GM23338 (cell line): Measurements from ENCODE around the gene CFAP74. TPM values are rescaled to one million over a fixed set of nuclear protein-coding genes. Genes with fewer than 3 reads are reported as not detected.

Experiments
- ATAC-seq: fragments of 200-7000 bp; cut with Tn5 transposase; 3 replicates; pipeline ENCODE4 v1.9.1; 2020
- DNase-seq: peaks from one replicate; pipeline ENCODE4 v3.0.0-alpha.2; 2015; ENCODE audit warnings: low spot score
- H2AFZ ChIP-seq: fragments of 200-600 bp; sonication (generic); 2 replicates; pipeline ENCODE4 v1.8.0; 2016; ENCODE audit warnings: antibody characterized with exemption, mild to moderate bottlenecking, moderate library complexity
- H3F3A ChIP-seq: fragments of 200-600 bp; sonication (generic); replicated peaks from 2 replicates; pipeline ENCODE4 v1.8.0; 2017; ENCODE audit warnings: antibody characterized with exemption, mixed run types, low read depth
- H3K27ac ChIP-seq: fragments of 200-600 bp; sonication (generic); 2 replicates; pipeline ENCODE4 v1.6.1; 2016; ENCODE audit warnings: low read depth
- H3K27me3 ChIP-seq: fragments of 200-600 bp; sonication (generic); 2 replicates; pipeline ENCODE4 v1.8.0; 2016; ENCODE audit warnings: mild to moderate bottlenecking, mixed run types, moderate library complexity; ENCODE audit not compliant: insufficient read depth
- H3K36me3 ChIP-seq: fragments of 200-600 bp; sonication (generic); 2 replicates; pipeline ENCODE4 v1.8.0; 2016; ENCODE audit warnings: mild to moderate bottlenecking; ENCODE audit not compliant: insufficient read depth
- H3K4me1 ChIP-seq: fragments of 200-600 bp; sonication (generic); 2 replicates; pipeline ENCODE4 v1.8.0; 2016; ENCODE audit warnings: mild to moderate bottlenecking, moderate library complexity; ENCODE audit not compliant: insufficient read depth
- H3K4me2 ChIP-seq: fragments of 200-600 bp; sonication (generic); 2 replicates; pipeline ENCODE4 v1.7.1; 2017; ENCODE audit warnings: mixed run types
- H3K4me3 ChIP-seq: fragments of 200-600 bp; sonication (generic); 2 replicates; pipeline ENCODE4 v1.6.1; 2016; ENCODE audit warnings: mixed run types
- H3K79me2 ChIP-seq: fragments of 200-600 bp; sonication (generic); replicated peaks from 2 replicates; pipeline ENCODE4 v1.8.0; 2017; ENCODE audit warnings: mild to moderate bottlenecking; ENCODE audit not compliant: insufficient read depth
- H3K9me2 ChIP-seq: fragments of 200-600 bp; sonication (generic); 2 replicates; pipeline ENCODE4 v1.8.0; 2017; ENCODE audit not compliant: insufficient read depth
- H4K20me1 ChIP-seq: fragments of 200-600 bp; sonication (generic); replicated peaks from 2 replicates; pipeline ENCODE4 v1.8.0; 2017; ENCODE audit warnings: mild to moderate bottlenecking; ENCODE audit not compliant: insufficient read depth
- H3K27ac Mint-ChIP-seq: 2 replicates; pipeline ENCODE4 v1.8.0; 2020; ENCODE audit warnings: inconsistent platforms, mild to moderate bottlenecking, moderate library complexity, mixed read lengths
- H3K27me3 Mint-ChIP-seq: 3 replicates; pipeline ENCODE4 v1.8.0; 2022; ENCODE audit warnings: low read depth, mild to moderate bottlenecking, moderate library complexity, mixed read lengths, inconsistent platforms; ENCODE audit not compliant: insufficient read depth, poor library complexity
- H3K36me3 Mint-ChIP-seq: 3 replicates; pipeline ENCODE4 v1.8.0; 2021; ENCODE audit warnings: low read depth, mild to moderate bottlenecking, inconsistent platforms, moderate library complexity, mixed read lengths
- H3K4me1 Mint-ChIP-seq: 3 replicates; pipeline ENCODE4 v1.8.0; 2020; ENCODE audit warnings: mild to moderate bottlenecking, inconsistent platforms, mixed read lengths
- H3K4me3 Mint-ChIP-seq: 3 replicates; pipeline ENCODE4 v1.8.0; 2021; ENCODE audit warnings: moderate library complexity, mild to moderate bottlenecking, inconsistent platforms, mixed read lengths
- H3K9me3 Mint-ChIP-seq: 3 replicates; pipeline ENCODE4 v1.8.0; 2020; ENCODE audit warnings: moderate library complexity, mild to moderate bottlenecking, inconsistent platforms, mixed read lengths
- CREB1 ChIP-seq: fragments of 250-450 bp; sonication (Bioruptor Pico); IDR thresholded peaks from 2 replicates; pipeline ENCODE4 v1.5.0; 2020; ENCODE audit warnings: low read depth, mild to moderate bottlenecking, moderate library complexity
- EZH2phosphoT487 ChIP-seq: fragments of 200-600 bp; sonication (generic); IDR thresholded peaks from one replicate; pipeline ENCODE4 v1.8.1; 2018; ENCODE audit warnings: antibody characterized with exemption; ENCODE audit not compliant: unreplicated experiment
- ZNF114 ChIP-seq: fragments of 250-450 bp; sonication (Bioruptor Pico); IDR thresholded peaks from 2 replicates; pipeline ENCODE4 v1.5.0; 2020; ENCODE audit warnings: mild to moderate bottlenecking, moderate library complexity
- ZNF331 ChIP-seq: fragments of 250-450 bp; sonication (Bioruptor Pico); IDR thresholded peaks from 2 replicates; pipeline ENCODE4 v1.5.0; 2020; ENCODE audit warnings: low read depth, mild to moderate bottlenecking, moderate library complexity
- polyA plus RNA-seq: library from polyadenylated mRNA; unstranded; fragments of >200 nt; fragmentation: Nextera tagmentation; extraction: Ambion mirVana; gene quantifications from 2 replicates; pipeline ENCODE4 v1.2.1, GENCODE V29; 2016
- total RNA-seq: library from RNA; depleted of rRNA; stranded (reverse); fragments of >200 nt; shearing (Covaris generic); gene quantifications from 2 replicates; pipeline ENCODE4 v1.2.3, GENCODE V29; 2014
- TF ChIP-seq, protein P1 (sequence below): fragments of 250-450 bp; sonication (Bioruptor Pico); IDR thresholded peaks from 2 replicates; pipeline ENCODE4 v1.5.0; 2020; ENCODE audit warnings: mild to moderate bottlenecking, moderate library complexity
- TF ChIP-seq, protein P2 (sequence below): IDR thresholded peaks from one replicate; pipeline ENCODE4 v1.6.1; 2018; ENCODE audit warnings: antibody characterized with exemption; ENCODE audit not compliant: unreplicated experiment
- TF ChIP-seq, protein P3 (sequence below): IDR thresholded peaks from 2 replicates; pipeline ENCODE4 v1.6.1; 2016; ENCODE audit warnings: antibody characterized with exemption
- TF ChIP-seq, protein P4 (sequence below), 2 experiments: fragments of 200-600 bp in 1 of 2; sonication (generic) in 1 of 2; conservative IDR thresholded peaks; 2 replicates each; pipeline versions ENCODE4 v1.5.1 to v1.6.1; 2016 to 2017; ENCODE audit warnings: antibody characterized with exemption in 2 of 2, low read depth in 2 of 2, mild to moderate bottlenecking in 2 of 2, moderate library complexity in 1 of 2

Gene CFAP74
- total and polyA plus RNA-seq, 2 experiments from 2014 or later = 0.21 TPM; not detected in 1

DNA sequence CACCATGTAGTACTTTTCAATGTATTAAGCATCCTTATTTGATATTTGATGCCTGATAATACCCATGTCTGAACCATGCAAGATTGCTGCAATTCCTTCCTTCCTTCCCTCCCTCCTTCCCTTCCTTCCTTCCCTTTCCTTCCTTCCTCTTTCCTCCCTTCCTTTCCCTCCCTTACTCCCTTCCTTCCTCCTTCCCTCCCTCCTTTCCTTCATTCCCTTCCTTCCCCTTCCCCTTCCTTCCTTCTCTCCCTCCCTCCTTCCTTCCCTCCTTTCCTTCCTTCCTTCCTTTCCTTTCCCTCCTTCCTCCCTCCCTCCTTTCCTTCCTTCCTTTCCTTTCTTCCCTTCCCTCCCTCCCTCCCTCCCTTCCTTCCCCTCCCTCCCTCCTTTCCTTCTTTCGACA lies 54.8 kb downstream of the CFAP74 start:
- no peak overlapping the region for H3K27ac Mint-ChIP-seq
- H3K27me3 ChIP-seq = no peaks in the 10 kb centered on the region
- TF ChIP-seq EZH2phosphoT487 (no peak), ZNF331 (no peak), CREB1 (CRISPR knock-in tag) (no peak), ZNF114 (no peak)
- TF ChIP-seq, protein P1, sequence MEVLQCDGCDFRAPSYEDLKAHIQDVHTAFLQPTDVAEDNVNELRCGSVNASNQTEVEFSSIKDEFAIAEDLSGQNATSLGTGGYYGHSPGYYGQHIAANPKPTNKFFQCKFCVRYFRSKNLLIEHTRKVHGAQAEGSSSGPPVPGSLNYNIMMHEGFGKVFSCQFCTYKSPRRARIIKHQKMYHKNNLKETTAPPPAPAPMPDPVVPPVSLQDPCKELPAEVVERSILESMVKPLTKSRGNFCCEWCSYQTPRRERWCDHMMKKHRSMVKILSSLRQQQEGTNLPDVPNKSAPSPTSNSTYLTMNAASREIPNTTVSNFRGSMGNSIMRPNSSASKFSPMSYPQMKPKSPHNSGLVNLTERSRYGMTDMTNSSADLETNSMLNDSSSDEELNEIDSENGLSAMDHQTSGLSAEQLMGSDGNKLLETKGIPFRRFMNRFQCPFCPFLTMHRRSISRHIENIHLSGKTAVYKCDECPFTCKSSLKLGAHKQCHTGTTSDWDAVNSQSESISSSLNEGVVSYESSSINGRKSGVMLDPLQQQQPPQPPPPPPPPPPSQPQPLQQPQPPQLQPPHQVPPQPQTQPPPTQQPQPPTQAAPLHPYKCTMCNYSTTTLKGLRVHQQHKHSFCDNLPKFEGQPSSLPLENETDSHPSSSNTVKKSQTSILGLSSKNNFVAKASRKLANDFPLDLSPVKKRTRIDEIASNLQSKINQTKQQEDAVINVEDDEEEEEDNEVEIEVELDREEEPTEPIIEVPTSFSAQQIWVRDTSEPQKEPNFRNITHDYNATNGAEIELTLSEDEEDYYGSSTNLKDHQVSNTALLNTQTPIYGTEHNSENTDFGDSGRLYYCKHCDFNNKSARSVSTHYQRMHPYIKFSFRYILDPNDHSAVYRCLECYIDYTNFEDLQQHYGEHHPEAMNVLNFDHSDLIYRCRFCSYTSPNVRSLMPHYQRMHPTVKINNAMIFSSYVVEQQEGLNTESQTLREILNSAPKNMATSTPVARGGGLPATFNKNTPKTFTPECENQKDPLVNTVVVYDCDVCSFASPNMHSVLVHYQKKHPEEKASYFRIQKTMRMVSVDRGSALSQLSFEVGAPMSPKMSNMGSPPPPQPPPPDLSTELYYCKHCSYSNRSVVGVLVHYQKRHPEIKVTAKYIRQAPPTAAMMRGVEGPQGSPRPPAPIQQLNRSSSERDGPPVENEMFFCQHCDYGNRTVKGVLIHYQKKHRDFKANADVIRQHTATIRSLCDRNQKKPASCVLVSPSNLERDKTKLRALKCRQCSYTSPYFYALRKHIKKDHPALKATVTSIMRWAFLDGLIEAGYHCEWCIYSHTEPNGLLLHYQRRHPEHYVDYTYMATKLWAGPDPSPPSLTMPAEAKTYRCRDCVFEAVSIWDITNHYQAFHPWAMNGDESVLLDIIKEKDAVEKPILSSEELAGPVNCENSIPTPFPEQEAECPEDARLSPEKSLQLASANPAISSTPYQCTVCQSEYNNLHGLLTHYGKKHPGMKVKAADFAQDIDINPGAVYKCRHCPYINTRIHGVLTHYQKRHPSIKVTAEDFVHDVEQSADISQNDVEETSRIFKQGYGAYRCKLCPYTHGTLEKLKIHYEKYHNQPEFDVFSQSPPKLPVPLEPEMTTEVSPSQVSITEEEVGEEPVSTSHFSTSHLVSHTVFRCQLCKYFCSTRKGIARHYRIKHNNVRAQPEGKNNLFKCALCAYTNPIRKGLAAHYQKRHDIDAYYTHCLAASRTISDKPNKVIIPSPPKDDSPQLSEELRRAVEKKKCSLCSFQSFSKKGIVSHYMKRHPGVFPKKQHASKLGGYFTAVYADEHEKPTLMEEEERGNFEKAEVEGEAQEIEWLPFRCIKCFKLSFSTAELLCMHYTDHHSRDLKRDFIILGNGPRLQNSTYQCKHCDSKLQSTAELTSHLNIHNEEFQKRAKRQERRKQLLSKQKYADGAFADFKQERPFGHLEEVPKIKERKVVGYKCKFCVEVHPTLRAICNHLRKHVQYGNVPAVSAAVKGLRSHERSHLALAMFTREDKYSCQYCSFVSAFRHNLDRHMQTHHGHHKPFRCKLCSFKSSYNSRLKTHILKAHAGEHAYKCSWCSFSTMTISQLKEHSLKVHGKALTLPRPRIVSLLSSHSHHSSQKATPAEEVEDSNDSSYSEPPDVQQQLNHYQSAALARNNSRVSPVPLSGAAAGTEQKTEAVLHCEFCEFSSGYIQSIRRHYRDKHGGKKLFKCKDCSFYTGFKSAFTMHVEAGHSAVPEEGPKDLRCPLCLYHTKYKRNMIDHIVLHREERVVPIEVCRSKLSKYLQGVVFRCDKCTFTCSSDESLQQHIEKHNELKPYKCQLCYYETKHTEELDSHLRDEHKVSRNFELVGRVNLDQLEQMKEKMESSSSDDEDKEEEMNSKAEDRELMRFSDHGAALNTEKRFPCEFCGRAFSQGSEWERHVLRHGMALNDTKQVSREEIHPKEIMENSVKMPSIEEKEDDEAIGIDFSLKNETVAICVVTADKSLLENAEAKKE (CRISPR knock-in tag) = no peak
- TF ChIP-seq, protein P2, sequence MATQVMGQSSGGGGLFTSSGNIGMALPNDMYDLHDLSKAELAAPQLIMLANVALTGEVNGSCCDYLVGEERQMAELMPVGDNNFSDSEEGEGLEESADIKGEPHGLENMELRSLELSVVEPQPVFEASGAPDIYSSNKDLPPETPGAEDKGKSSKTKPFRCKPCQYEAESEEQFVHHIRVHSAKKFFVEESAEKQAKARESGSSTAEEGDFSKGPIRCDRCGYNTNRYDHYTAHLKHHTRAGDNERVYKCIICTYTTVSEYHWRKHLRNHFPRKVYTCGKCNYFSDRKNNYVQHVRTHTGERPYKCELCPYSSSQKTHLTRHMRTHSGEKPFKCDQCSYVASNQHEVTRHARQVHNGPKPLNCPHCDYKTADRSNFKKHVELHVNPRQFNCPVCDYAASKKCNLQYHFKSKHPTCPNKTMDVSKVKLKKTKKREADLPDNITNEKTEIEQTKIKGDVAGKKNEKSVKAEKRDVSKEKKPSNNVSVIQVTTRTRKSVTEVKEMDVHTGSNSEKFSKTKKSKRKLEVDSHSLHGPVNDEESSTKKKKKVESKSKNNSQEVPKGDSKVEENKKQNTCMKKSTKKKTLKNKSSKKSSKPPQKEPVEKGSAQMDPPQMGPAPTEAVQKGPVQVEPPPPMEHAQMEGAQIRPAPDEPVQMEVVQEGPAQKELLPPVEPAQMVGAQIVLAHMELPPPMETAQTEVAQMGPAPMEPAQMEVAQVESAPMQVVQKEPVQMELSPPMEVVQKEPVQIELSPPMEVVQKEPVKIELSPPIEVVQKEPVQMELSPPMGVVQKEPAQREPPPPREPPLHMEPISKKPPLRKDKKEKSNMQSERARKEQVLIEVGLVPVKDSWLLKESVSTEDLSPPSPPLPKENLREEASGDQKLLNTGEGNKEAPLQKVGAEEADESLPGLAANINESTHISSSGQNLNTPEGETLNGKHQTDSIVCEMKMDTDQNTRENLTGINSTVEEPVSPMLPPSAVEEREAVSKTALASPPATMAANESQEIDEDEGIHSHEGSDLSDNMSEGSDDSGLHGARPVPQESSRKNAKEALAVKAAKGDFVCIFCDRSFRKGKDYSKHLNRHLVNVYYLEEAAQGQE = no peak
- TF ChIP-seq, protein P3, sequence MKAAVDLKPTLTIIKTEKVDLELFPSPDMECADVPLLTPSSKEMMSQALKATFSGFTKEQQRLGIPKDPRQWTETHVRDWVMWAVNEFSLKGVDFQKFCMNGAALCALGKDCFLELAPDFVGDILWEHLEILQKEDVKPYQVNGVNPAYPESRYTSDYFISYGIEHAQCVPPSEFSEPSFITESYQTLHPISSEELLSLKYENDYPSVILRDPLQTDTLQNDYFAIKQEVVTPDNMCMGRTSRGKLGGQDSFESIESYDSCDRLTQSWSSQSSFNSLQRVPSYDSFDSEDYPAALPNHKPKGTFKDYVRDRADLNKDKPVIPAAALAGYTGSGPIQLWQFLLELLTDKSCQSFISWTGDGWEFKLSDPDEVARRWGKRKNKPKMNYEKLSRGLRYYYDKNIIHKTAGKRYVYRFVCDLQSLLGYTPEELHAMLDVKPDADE = no peak
- TF ChIP-seq, protein P4, sequence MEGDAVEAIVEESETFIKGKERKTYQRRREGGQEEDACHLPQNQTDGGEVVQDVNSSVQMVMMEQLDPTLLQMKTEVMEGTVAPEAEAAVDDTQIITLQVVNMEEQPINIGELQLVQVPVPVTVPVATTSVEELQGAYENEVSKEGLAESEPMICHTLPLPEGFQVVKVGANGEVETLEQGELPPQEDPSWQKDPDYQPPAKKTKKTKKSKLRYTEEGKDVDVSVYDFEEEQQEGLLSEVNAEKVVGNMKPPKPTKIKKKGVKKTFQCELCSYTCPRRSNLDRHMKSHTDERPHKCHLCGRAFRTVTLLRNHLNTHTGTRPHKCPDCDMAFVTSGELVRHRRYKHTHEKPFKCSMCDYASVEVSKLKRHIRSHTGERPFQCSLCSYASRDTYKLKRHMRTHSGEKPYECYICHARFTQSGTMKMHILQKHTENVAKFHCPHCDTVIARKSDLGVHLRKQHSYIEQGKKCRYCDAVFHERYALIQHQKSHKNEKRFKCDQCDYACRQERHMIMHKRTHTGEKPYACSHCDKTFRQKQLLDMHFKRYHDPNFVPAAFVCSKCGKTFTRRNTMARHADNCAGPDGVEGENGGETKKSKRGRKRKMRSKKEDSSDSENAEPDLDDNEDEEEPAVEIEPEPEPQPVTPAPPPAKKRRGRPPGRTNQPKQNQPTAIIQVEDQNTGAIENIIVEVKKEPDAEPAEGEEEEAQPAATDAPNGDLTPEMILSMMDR (conservative IDR thresholded peaks at IDR 0.05; ENCODE audit: low read depth in 2 of 2) = no peak
- H3K4me1 ChIP-seq = no peaks in the 10 kb centered on the region
- no peak for ATAC-seq
- no peak overlapping the region for H3K4me2 ChIP-seq
- H3K36me3 Mint-ChIP-seq = no peaks in the 10 kb centered on the region
- H3K27ac ChIP-seq = no peak overlapping the region
- no peak overlapping the region for H2AFZ ChIP-seq
- H3K4me1 Mint-ChIP-seq = peaks cover 2% of the 10 kb centered on the region; the same call in 2 of the 3 replicates
- no peaks in the 10 kb centered on the region for H4K20me1 ChIP-seq
- no peaks in the 10 kb centered on the region; the same call in 2 of the 3 replicates for H3K9me3 Mint-ChIP-seq
- no peak overlapping the region for H3K4me3 Mint-ChIP-seq
- H3K79me2 ChIP-seq = no peaks in the 10 kb centered on the region
- DNase-seq = no peak
- H3F3A ChIP-seq = 0 out of 2 replicates have a peak, but pooled peaks cover 4% of the 10 kb centered on the region
- peaks cover 9% of the 10 kb centered on the region for H3K27me3 Mint-ChIP-seq
- no peaks in the 10 kb centered on the region for H3K9me2 ChIP-seq
- H3K4me3 ChIP-seq = no peak overlapping the region
- H3K36me3 ChIP-seq = no peaks in the 10 kb centered on the region
